ENCODE results near the gene GRHL1.

The GRHL1 gene

GRCh38 chr2:9974343-9974742, 22.9 kb downstream of the GRHL1 start:
- no peak for DNase-seq

GRCh38 chr2:9975328-9975727, 23.8 kb downstream of the GRHL1 start:
- DNase-seq: peak in 1 of 2 experiments; percentile 8

GRCh38 chr2:9975805-9976447, 24.4 kb downstream of the GRHL1 start:
- peak in 1 of 2 experiments; percentile 16 for DNase-seq

- no peak for DNase-seq
These were observed 28.5 kb downstream of the GRHL1 start for GRCh38 chr2:9979977-9980376.

GRCh38 chr2:9980520-9980919, 29.0 kb downstream of the GRHL1 start:
- no peak for DNase-seq

GRCh38 chr2:9981655-9982054, 30.2 kb downstream of the GRHL1 start:
- no peak for DNase-seq

- DNase-seq: no peak
These were observed 30.8 kb downstream of the GRHL1 start for GRCh38 chr2:9982248-9982647.

GRCh38 chr2:9982891-9983290, 31.4 kb downstream of the GRHL1 start:
- DNase-seq: no peak

- DNase-seq: no peak
These were observed 32.1 kb downstream of the GRHL1 start for GRCh38 chr2:9983401-9984216.

- DNase-seq: peak; percentile 18 to 25
These were observed 32.8 kb downstream of the GRHL1 start for GRCh38 chr2:9984217-9984739.

- DNase-seq: no peak
These were observed 33.5 kb downstream of the GRHL1 start for GRCh38 chr2:9984871-9985480.

GRCh38 chr2:9985531-9986328, 34.2 kb downstream of the GRHL1 start:
- DNase-seq: no peak

- DNase-seq: no peak
These were observed 36.8 kb downstream of the GRHL1 start for GRCh38 chr2:9988320-9988719.

- no peak for DNase-seq
These were observed 39.2 kb downstream of the GRHL1 start for GRCh38 chr2:9990736-9991135.

- no peak for DNase-seq
These were observed 39.7 kb downstream of the GRHL1 start for GRCh38 chr2:9991221-9991620.

GRCh38 chr2:9991829-9992273, 40.4 kb downstream of the GRHL1 start:
- no peak for DNase-seq

- no peak for DNase-seq
These were observed 41.1 kb downstream of the GRHL1 start for GRCh38 chr2:9992427-9993187.

- DNase-seq: no peak
These were observed 42.1 kb downstream of the GRHL1 start for GRCh38 chr2:9993488-9994165.

GRCh38 chr2:9994462-9994861, 43.0 kb downstream of the GRHL1 start:
- DNase-seq: no peak

- no peak for DNase-seq
These were observed 43.6 kb downstream of the GRHL1 start for GRCh38 chr2:9995059-9995458.

GRCh38 chr2:9996321-9996720, 44.8 kb downstream of the GRHL1 start:
- no peak for DNase-seq

Data from SHP77 (cell line).